Loucy (cell line): Measurements from ENCODE around the gene POLR1H.

ENCODE experiments used
- H2AFZ ChIP-seq: fragments of 200-600 bp; sonication (generic); 2 replicates; pipeline ENCODE4 v1.6.0; 2016; ENCODE audit warnings: antibody characterized with exemption, mild to moderate bottlenecking, low read length, moderate library complexity
- H3F3A ChIP-seq: fragments of 200-600 bp; 2 replicates; pipeline ENCODE4 v1.6.0; 2016; ENCODE audit warnings: antibody characterized with exemption, low read depth, mild to moderate bottlenecking
- H3K27me3 ChIP-seq: fragments of 200-600 bp; sonication (generic); 2 replicates; pipeline ENCODE4 v1.6.1; 2014; ENCODE audit warnings: low read length, mild to moderate bottlenecking; ENCODE audit not compliant: insufficient read depth, poor library complexity, severe bottlenecking
- H3K36me3 ChIP-seq: fragments of 200-600 bp; sonication (generic); 2 replicates; pipeline ENCODE4 v1.6.1; 2016; ENCODE audit warnings: low read length; ENCODE audit not compliant: insufficient read depth
- H3K4me1 ChIP-seq: fragments of 200-600 bp; sonication (generic); 2 replicates; pipeline ENCODE4 v1.5.1; 2014; ENCODE audit warnings: low read length, mild to moderate bottlenecking; ENCODE audit not compliant: insufficient read depth, poor library complexity, severe bottlenecking
- H3K4me2 ChIP-seq: fragments of 200-600 bp; sonication (generic); 2 replicates; pipeline ENCODE4 v1.6.0; 2014; ENCODE audit warnings: antibody characterized with exemption, low read length, low read depth, mild to moderate bottlenecking; ENCODE audit not compliant: poor library complexity, severe bottlenecking
- H3K4me3 ChIP-seq: fragments of 200-600 bp; sonication (generic); 2 replicates; pipeline ENCODE4 v1.5.1; 2014; ENCODE audit warnings: low read length, mild to moderate bottlenecking, mixed read lengths; ENCODE audit not compliant: poor library complexity, severe bottlenecking
- H3K79me2 ChIP-seq: fragments of 200-600 bp; sonication (generic); 2 replicates; pipeline ENCODE4 v1.6.1; 2014; ENCODE audit warnings: low read length; ENCODE audit not compliant: insufficient read depth
- H3K9ac ChIP-seq: fragments of 200-600 bp; sonication (generic); 2 replicates; pipeline ENCODE4 v1.6.0; 2014; ENCODE audit warnings: mild to moderate bottlenecking, low read depth, low read length, moderate library complexity; ENCODE audit not compliant: poor library complexity, severe bottlenecking
- H3K9me2 ChIP-seq: fragments of 200-600 bp; sonication (generic); replicated peaks from 2 replicates; pipeline ENCODE4 v1.6.1; 2016; ENCODE audit warnings: low read depth, low read length, mixed read lengths
- H3K9me3 ChIP-seq: fragments of 200-600 bp; sonication (generic); 2 replicates; pipeline ENCODE4 v1.6.1; 2014; ENCODE audit warnings: mild to moderate bottlenecking, antibody characterized with exemption, low read length, low read depth; ENCODE audit not compliant: insufficient read depth
- H4K20me1 ChIP-seq: fragments of 200-600 bp; sonication (generic); 2 replicates; pipeline ENCODE4 v1.6.0; 2014; ENCODE audit warnings: antibody characterized with exemption, low read length, mild to moderate bottlenecking; ENCODE audit not compliant: insufficient read depth, poor library complexity, severe bottlenecking
- EZH2phosphoT487 ChIP-seq: fragments of 200-600 bp; IDR thresholded peaks from 2 replicates; pipeline ENCODE4 v1.6.1; 2018; ENCODE audit warnings: antibody characterized with exemption, mild to moderate bottlenecking, moderate library complexity, borderline replicate concordance
- TF ChIP-seq, protein P1 (sequence below): fragments of 200-600 bp; sonication (generic); conservative IDR thresholded peaks from 2 replicates; pipeline ENCODE4 v1.5.1; 2014; ENCODE audit warnings: mild to moderate bottlenecking, antibody characterized with exemption, low read length

POLR1H gene

DNA sequence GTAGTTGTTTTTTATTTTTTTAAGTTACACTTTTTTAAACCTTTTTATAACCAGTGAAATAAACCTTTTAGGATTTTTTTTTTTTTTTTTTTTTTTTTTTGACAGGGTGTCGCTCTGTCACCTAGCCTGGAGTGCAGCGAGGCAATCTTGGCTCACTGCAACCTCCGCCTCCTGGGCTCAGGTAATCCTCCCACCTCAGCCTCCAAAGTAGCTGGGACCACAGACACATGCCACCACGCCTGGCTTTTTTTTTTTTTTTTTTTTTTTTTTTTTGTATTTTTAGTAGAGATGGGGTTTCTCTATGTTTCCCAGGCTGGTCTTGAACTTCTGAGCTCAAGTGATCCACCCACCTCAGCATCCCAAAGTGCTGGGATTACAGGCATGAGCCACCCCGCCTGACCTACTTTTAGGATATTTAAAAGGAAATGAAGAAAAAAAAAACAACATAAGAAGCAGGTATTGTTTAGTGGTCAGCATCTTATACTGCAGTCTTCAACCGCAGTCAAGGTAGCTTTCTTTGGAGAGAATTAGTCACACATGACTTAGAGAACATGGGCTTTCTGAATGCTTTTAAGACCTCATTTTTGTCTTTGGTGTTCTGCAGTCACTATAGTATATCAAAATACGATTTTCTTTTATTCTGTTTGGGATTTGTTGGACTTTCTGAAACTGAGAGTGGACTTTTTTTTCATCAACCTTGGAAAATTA, 1.6 kb downstream of the POLR1H start:
- Histone ChIP-seq H3K9me2 (no peaks in the 10 kb centered on the region), H3K36me3 (no peaks in the 10 kb centered on the region; the same call in 1 of the 2 replicates), H4K20me1 (peaks cover 4% of the 10 kb centered on the region), H3K4me1 (peaks cover 45% of the 10 kb centered on the region), H2AFZ (no peak overlapping the region), H3K4me3 (peak overlapping the region; percentile 93), H3K4me2 (peak overlapping the region; percentile 84), H3K9me3 (no peaks in the 10 kb centered on the region), H3K79me2 (peaks cover 63% of the 10 kb centered on the region), H3K27me3 (no peaks in the 10 kb centered on the region), H3F3A (no peaks in the 10 kb centered on the region), H3K9ac (peak overlapping the region; percentile 96)
- TF ChIP-seq EZH2phosphoT487, result no peak
- TF ChIP-seq, protein P1, sequence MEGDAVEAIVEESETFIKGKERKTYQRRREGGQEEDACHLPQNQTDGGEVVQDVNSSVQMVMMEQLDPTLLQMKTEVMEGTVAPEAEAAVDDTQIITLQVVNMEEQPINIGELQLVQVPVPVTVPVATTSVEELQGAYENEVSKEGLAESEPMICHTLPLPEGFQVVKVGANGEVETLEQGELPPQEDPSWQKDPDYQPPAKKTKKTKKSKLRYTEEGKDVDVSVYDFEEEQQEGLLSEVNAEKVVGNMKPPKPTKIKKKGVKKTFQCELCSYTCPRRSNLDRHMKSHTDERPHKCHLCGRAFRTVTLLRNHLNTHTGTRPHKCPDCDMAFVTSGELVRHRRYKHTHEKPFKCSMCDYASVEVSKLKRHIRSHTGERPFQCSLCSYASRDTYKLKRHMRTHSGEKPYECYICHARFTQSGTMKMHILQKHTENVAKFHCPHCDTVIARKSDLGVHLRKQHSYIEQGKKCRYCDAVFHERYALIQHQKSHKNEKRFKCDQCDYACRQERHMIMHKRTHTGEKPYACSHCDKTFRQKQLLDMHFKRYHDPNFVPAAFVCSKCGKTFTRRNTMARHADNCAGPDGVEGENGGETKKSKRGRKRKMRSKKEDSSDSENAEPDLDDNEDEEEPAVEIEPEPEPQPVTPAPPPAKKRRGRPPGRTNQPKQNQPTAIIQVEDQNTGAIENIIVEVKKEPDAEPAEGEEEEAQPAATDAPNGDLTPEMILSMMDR, result no peak

DNA sequence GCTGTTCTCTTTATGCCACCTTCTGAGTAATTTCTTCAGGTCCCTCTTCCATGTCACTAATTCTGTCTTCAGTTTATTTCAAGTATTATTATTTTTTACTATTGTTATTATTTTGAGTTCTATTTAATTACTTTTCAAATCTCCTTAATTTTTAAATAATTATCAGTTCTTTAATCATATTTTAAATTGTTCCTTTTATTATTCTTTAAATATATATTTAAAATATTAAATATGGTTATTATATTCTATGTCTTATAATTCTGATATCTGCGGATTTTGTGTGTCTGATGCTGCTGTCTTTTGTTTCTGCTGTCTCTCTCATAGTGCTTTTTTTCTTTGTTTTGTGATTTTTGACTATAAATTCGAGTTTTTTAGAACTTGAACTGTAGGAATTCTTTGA, 2.2 kb downstream of the POLR1H start:
- Histone ChIP-seq H3K4me2 (peak overlapping the region; percentile 84), H3K4me3 (peak overlapping the region; percentile 93), H3K27me3 (no peaks in the 10 kb centered on the region), H4K20me1 (peaks cover 8% of the 10 kb centered on the region), H3F3A (no peaks in the 10 kb centered on the region), H2AFZ (no peak overlapping the region), H3K9ac (peak overlapping the region; percentile 39), H3K79me2 (peaks cover 69% of the 10 kb centered on the region), H3K9me2 (no peaks in the 10 kb centered on the region), H3K4me1 (peaks cover 50% of the 10 kb centered on the region), H3K36me3 (no peaks in the 10 kb centered on the region; the same call in 1 of the 2 replicates), H3K9me3 (no peaks in the 10 kb centered on the region)
- TF ChIP-seq EZH2phosphoT487, result no peak
- TF ChIP-seq, protein P1, result no peak

DNA sequence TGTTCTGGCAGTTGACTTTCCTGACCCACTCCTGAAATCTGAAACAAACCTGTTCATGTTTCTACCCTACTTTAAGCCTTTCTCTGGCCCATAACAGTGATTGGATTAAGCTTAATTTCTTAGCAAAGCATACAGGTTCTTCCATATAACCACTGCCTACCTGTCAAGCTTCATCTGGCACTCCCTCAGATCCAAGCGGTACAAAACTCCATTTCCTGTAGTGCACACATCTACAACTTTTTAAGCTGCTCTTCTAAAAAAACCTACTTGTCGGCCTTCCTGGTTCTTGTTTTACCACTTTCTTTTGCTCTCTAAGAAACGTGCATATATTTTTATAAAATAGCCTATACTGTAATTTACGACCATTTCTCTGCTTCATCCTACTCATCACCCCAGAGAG, 5.0 kb downstream of the POLR1H start:
- Histone ChIP-seq H3K79me2 (peaks cover 54% of the 10 kb centered on the region), H3K9me3 (no peaks in the 10 kb centered on the region), H3K4me2 (peak overlapping the region; percentile 83), H3K36me3 (no peaks in the 10 kb centered on the region; the same call in 1 of the 2 replicates), H3F3A (no peaks in the 10 kb centered on the region), H2AFZ (peak overlapping the region; percentile 75), H3K4me1 (peaks cover 39% of the 10 kb centered on the region), H3K27me3 (no peaks in the 10 kb centered on the region), H3K9ac (peak overlapping the region; percentile 78), H3K9me2 (no peaks in the 10 kb centered on the region), H4K20me1 (peaks cover 8% of the 10 kb centered on the region), H3K4me3 (peak overlapping the region; percentile 89)
- no peak for TF ChIP-seq EZH2phosphoT487
- TF ChIP-seq, protein P1, result no peak
